Suppressor macrophage (primary cell): ENCODE results near the gene FGF9.

Experiments used
- DNase-seq, 4 experiments: peaks; one replicate each; pipeline ENCODE4 v3.0.0-alpha.2; 2020 to 2022

FGF9 gene

GRCh38 chr13:21674490-21675009 lies 3.7 kb downstream of the FGF9 start:
- no peak for DNase-seq

- peak in 1 of 4 experiments; percentile 24 for DNase-seq
Measured at GRCh38 chr13:21675095-21675991, 4.5 kb downstream of the FGF9 start.

- DNase-seq: no peak
Measured at GRCh38 chr13:21676611-21677021, 5.7 kb downstream of the FGF9 start.

GRCh38 chr13:21677075-21677623 lies 6.3 kb downstream of the FGF9 start:
- no peak for DNase-seq

- no peak for DNase-seq
Measured at GRCh38 chr13:21683034-21683733, 12.3 kb downstream of the FGF9 start.

- no peak for DNase-seq
Measured at GRCh38 chr13:21684576-21684975, 13.7 kb downstream of the FGF9 start.

GRCh38 chr13:21685485-21686064 lies 14.7 kb downstream of the FGF9 start:
- DNase-seq: no peak

GRCh38 chr13:21686751-21687391 lies 16.0 kb downstream of the FGF9 start:
- no peak for DNase-seq

GRCh38 chr13:21688056-21688455 lies 17.2 kb downstream of the FGF9 start:
- no peak for DNase-seq

GRCh38 chr13:21689097-21689496 lies 18.2 kb downstream of the FGF9 start:
- DNase-seq: no peak

GRCh38 chr13:21690955-21691354 lies 20.1 kb downstream of the FGF9 start:
- DNase-seq: no peak

- no peak for DNase-seq
Measured at GRCh38 chr13:21691500-21691899, 20.6 kb downstream of the FGF9 start.

- DNase-seq: no peak
Measured at GRCh38 chr13:21691928-21692327, 21.1 kb downstream of the FGF9 start.

- DNase-seq: no peak
Measured at GRCh38 chr13:21694831-21695230, 24.0 kb downstream of the FGF9 start.

- no peak for DNase-seq
Measured at GRCh38 chr13:21695546-21695945, 24.7 kb downstream of the FGF9 start.

GRCh38 chr13:21696865-21697448 lies 26.1 kb downstream of the FGF9 start:
- DNase-seq: no peak

- no peak for DNase-seq
Measured at GRCh38 chr13:21698817-21699679, 28.2 kb downstream of the FGF9 start.

- DNase-seq: no peak
Measured at GRCh38 chr13:21701460-21701859, 30.6 kb downstream of the FGF9 start.

- DNase-seq: no peak
Measured at GRCh38 chr13:21703846-21704245, 33.0 kb downstream of the FGF9 start.

- DNase-seq: no peak
Measured at GRCh38 chr13:21707586-21707985, 36.7 kb downstream of the FGF9 start.

GRCh38 chr13:21709697-21710096 lies 38.8 kb downstream of the FGF9 start:
- DNase-seq: no peak
